ENCODE results near the gene RNF167. TPM values are rescaled to one million over a fixed set of nuclear protein-coding genes. Genes with fewer than 3 reads are reported as not detected.

Gene RNF167
- total RNA-seq, 2 donors from 2014 or later, result 92.1 to 120 TPM

DNA sequence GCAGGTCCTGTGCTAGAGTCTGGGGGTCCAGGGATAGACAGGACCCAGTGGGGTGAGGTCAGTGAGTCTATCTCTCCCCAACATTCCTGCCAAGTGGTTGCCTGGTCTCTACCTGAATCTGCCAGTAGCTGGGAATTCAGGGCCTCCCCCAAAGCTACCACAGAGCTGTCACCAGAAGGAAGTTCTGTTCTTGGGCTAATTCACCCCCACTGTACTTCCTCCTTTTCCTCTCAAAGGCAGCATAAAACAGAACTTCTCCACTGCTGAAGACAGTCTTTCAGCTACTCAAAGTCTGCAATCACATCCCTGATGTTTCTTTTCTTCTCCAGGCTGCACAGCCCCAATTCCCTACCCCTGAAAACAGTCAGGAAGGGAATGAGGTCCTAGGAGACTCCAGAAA lies 38.7 kb downstream of the RNF167 start:
- H3K9me3 ChIP-seq, result no peaks in the 10 kb centered on the region
- H3K4me1 ChIP-seq, result no peaks in the 10 kb centered on the region
- TF ChIP-seq, protein P1, sequence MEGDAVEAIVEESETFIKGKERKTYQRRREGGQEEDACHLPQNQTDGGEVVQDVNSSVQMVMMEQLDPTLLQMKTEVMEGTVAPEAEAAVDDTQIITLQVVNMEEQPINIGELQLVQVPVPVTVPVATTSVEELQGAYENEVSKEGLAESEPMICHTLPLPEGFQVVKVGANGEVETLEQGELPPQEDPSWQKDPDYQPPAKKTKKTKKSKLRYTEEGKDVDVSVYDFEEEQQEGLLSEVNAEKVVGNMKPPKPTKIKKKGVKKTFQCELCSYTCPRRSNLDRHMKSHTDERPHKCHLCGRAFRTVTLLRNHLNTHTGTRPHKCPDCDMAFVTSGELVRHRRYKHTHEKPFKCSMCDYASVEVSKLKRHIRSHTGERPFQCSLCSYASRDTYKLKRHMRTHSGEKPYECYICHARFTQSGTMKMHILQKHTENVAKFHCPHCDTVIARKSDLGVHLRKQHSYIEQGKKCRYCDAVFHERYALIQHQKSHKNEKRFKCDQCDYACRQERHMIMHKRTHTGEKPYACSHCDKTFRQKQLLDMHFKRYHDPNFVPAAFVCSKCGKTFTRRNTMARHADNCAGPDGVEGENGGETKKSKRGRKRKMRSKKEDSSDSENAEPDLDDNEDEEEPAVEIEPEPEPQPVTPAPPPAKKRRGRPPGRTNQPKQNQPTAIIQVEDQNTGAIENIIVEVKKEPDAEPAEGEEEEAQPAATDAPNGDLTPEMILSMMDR (IDR thresholded peaks at IDR 0.05), result no peak
- no peak for DNase-seq
- H3K4me3 ChIP-seq, result no peak overlapping the region
- no peak overlapping the region for H3K9ac ChIP-seq (ENCODE audit: low read depth in 2 of 2, low read length in 2 of 2)
- intact Hi-C loops (cut with DNase I), result no loop called here
- no peaks in the 10 kb centered on the region for H3K27me3 ChIP-seq
- no peak overlapping the region for H3K27ac ChIP-seq
- H3K36me3 ChIP-seq, result no peaks in the 10 kb centered on the region

DNA sequence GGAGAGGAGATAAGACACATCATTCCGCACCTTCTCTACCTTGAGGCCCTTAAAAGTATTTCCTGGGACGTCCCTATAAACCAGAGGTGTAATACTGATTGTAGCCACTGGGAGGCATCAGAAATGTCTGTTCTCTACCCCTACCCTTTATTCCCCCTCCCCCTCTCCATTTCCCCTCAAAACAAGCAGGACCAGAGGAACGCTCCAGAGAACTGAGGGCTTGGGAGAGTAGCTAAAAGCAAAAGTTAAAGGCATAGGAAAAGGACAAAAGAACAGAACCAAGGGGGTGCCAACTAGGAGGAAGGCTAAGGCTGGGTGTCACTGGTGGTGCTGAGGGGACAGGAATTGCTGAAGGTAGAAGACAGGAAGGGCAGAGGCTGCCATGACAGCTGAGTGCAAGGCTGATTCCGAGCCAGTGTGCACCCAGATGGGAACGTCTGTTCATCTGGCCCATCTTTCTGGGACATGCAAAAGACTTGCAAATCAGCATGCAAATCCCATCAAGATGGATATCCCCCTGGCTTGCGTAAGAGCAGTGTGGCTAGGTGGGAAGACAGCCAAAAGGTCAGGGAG lies 40.7 kb downstream of the RNF167 start:
- peak; percentile 56 for DNase-seq
- H3K27me3 ChIP-seq, result no peaks in the 10 kb centered on the region
- no peak overlapping the region for H3K27ac ChIP-seq
- H3K36me3 ChIP-seq, result peaks cover 5% of the 10 kb centered on the region
- intact Hi-C loops (cut with DNase I), result loop anchor here (5.0 kb wide), 1 partner anchor 82 kb away; no protein-coding TSS in a partner anchor
- H3K9me3 ChIP-seq, result no peaks in the 10 kb centered on the region
- TF ChIP-seq, protein P1 (IDR thresholded peaks at IDR 0.05), result peak; percentile 78
- no peak overlapping the region for H3K9ac ChIP-seq (ENCODE audit: low read depth in 2 of 2, low read length in 2 of 2)
- H3K4me3 ChIP-seq, result no peak overlapping the region
- H3K4me1 ChIP-seq, result no peaks in the 10 kb centered on the region

DNA sequence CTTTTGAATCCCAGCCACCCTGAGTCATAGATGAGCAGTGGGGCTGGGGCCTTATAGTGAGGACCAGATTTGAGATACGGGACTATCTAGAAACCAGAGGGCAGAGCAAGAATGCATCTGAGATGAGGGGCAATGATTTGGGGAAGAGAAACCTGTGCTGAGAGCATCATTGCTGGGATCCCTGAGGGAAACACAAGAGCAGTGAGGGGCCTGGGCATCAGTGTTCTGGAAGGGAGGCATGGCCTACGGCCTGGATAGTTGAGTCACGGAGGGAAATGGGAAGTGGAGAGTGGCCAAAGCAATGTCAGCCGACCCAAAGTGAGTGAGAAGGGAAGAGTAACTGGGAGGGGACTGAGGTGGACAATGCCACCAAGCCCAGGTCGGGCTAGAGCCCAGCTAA lies 42.2 kb downstream of the RNF167 start:
- Histone ChIP-seq H3K4me1 (no peaks in the 10 kb centered on the region), H3K36me3 (peaks cover 5% of the 10 kb centered on the region), H3K27me3 (no peaks in the 10 kb centered on the region), H3K9ac (ENCODE audit: low read depth in 2 of 2, low read length in 2 of 2) (no peak overlapping the region), H3K4me3 (no peak overlapping the region), H3K27ac (no peak overlapping the region), H3K9me3 (no peaks in the 10 kb centered on the region)
- intact Hi-C loops (cut with DNase I), result loop anchor here (5.0 kb wide), 1 partner anchor 80 kb away; no protein-coding TSS in a partner anchor
- DNase-seq, result no peak
- TF ChIP-seq, protein P1 (IDR thresholded peaks at IDR 0.05), result no peak

DNA sequence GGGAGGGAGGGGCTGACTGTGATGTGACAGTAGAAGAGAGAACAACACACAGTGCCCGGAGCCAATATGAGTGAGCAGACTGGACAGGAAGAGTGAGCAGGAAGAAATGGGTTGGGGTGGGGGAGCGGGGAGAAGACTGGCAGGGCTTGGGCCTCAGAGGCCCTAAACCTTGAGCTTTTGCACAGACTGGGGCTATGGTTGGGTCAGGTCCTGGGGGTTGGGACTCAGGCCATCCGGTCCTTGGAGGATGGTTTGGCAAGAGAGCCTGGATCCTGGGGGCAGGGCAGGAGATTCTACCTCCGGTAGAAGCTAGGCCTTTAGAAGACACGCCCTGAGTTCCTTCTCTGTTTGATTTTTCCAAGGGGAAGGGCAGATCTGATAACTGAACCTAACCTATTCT lies 46.3 kb downstream of the RNF167 start:
- intact Hi-C loops (cut with DNase I), result no loop called here
- Histone ChIP-seq H3K9ac (ENCODE audit: low read depth in 2 of 2, low read length in 2 of 2) (peak overlapping the region; percentile 92 to 99), H3K4me1 (peaks cover 9% of the 10 kb centered on the region), H3K27me3 (no peaks in the 10 kb centered on the region), H3K9me3 (no peaks in the 10 kb centered on the region), H3K36me3 (peaks cover 5% of the 10 kb centered on the region), H3K27ac (peak overlapping the region; percentile 96), H3K4me3 (peak overlapping the region; percentile 95)
- TF ChIP-seq, protein P1 (IDR thresholded peaks at IDR 0.05), result no peak
- DNase-seq, result peak; percentile 57

DNA sequence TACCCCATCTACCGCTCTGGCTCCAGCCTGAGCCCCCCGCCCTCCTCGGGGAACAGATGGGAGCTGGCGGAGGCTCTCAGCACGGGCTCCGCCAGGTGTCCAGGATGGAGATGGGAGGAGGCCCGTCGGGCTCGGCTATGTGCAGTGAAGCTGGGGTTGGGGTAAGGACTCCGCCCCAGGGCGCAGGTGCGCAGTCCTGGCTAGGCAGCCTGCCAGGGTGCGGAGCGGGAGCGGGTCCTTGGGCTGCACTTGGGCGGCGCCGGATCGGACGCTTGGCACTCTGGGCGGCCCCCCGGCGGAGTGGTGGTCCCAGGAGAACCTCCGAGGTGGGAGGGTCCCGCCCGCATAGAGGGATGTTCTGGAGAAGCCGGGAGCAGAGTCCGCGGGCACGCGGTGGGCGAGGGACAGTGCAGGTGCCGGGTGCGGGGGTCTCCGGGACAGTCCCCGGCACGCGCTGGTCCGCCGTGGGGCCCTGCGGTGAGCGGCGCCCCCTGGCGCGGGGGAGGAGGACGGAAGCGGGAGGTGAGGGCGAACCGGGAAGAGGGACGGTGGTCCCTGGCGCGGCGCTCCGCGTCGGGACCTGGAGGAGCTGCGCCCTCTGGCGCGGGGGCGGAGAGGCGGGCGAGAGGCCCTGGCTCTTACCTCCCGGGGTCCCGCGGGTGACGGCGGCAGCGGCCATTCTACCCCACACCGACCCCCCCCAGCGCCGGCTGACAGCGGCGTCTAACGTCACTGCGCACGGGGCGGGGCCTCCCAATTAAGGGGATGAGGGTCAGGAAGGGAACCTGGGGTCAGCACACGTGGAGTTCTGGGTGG lies 47.1 kb downstream of the RNF167 start, which contains the start of gene CAMTA2:
TSS of gene CAMTA2 (minus strand) at position 725 of the 816 bp plus-strand sequence. CDS start 1,453 bp downstream, outside the sequence.
- intact Hi-C loops (cut with DNase I), result no loop called here
- H3K9me3 ChIP-seq, result no peaks in the 10 kb centered on the region
- peak within 1 kb of the TSS; percentile 95 for H3K4me3 ChIP-seq
- TF ChIP-seq, protein P1 (IDR thresholded peaks at IDR 0.05), result peak; percentile 72
- peak within 1 kb of the TSS; percentile 92 to 99 for H3K9ac ChIP-seq (ENCODE audit: low read depth in 2 of 2, low read length in 2 of 2)
- H3K27ac ChIP-seq, result peak within 1 kb of the TSS; percentile 96
- H3K27me3 ChIP-seq, result no peaks in the 10 kb centered on the region
- H3K4me1 ChIP-seq, result peaks cover 9% of the 10 kb centered on the region
- H3K36me3 ChIP-seq, result peaks cover 5% of the 10 kb centered on the region
- DNase-seq, result peak; percentile 94

Measured in colonic mucosa (tissue), 4 donors.